HepG2 (cell line): ENCODE data around the gene CYP2J2. TPM values are rescaled to one million over a fixed set of nuclear protein-coding genes. Genes with fewer than 3 reads are reported as not detected.

ENCODE experiments used
- BCLAF1 ChIP-seq: fragments of 450-650 bp; IDR thresholded peaks from 2 replicates; pipeline ENCODE4 v1.6.1; 2017; ENCODE audit warnings: mild to moderate bottlenecking
- SNAPC2 ChIP-seq: sonication (generic); formaldehyde crosslinking; IDR thresholded peaks from 2 replicates; pipeline ENCODE4 v1.8.1; 2022; ENCODE audit warnings: mild to moderate bottlenecking, missing genetic modification reagents
- SNAPC4 ChIP-seq: sonication (generic); formaldehyde crosslinking; IDR thresholded peaks from 2 replicates; pipeline ENCODE4 v1.4.0; 2020; ENCODE audit warnings: mild to moderate bottlenecking, missing genetic modification reagents
- TMF1 ChIP-seq: sonication (generic); formaldehyde crosslinking; IDR thresholded peaks from 2 replicates; pipeline ENCODE4 v1.8.1; 2022; ENCODE audit warnings: low read depth, missing genetic modification reagents
- ZBTB42 ChIP-seq: sonication (generic); formaldehyde crosslinking; IDR thresholded peaks from 2 replicates; pipeline ENCODE4 v1.5.0; 2020; ENCODE audit warnings: mild to moderate bottlenecking, missing genetic modification reagents
- ZBTB7B ChIP-seq: sonication (generic); formaldehyde crosslinking; IDR thresholded peaks from 2 replicates; pipeline ENCODE4 v1.4.0; 2020; ENCODE audit warnings: missing genetic modification reagents
- ZC3H13 ChIP-seq: sonication (generic); formaldehyde crosslinking; IDR thresholded peaks from 2 replicates; pipeline ENCODE4 v1.8.1; 2023; ENCODE audit warnings: mild to moderate bottlenecking, missing genetic modification reagents, moderate library complexity
- ZNF740 ChIP-seq: sonication (generic); formaldehyde crosslinking; IDR thresholded peaks from 2 replicates; pipeline ENCODE4 v1.4.0; 2020; ENCODE audit warnings: missing genetic modification reagents
- ZNF780A ChIP-seq: sonication (generic); formaldehyde crosslinking; IDR thresholded peaks from 2 replicates; pipeline ENCODE4 v1.8.0; 2022; ENCODE audit warnings: mild to moderate bottlenecking, missing genetic modification reagents, moderate library complexity
- polyA plus RNA-seq, 8 experiments: library from polyadenylated mRNA; depleted of rRNA in 3 of 8; stranded (reverse) in 7 of 8; unstranded in 1 of 8; fragments of >200 nt; fragmentation: Illumina TruSeq in 4 of 8; extraction: Trizol in 4 of 8; gene quantifications; 2 replicates each; pipeline versions ENCODE4 v1.2.1 to v1.2.3, GENCODE V29; 2011 to 2016; ENCODE audit warnings: low read depth in 4 of 8, missing spikeins in 1 of 8, mixed read lengths in 1 of 8; ENCODE audit not compliant: insufficient read depth in 1 of 8
- total RNA-seq, 5 experiments: library from RNA; depleted of rRNA; stranded (reverse); fragments of >200 nt; fragmentation: Illumina TruSeq; extraction: Trizol; gene quantifications; 2 replicates each; pipeline ENCODE4 v1.2.3, GENCODE V29; 2016; ENCODE audit warnings: low read depth in 1 of 5
- TF ChIP-seq, protein P1 (sequence below): sonication (generic); formaldehyde crosslinking; IDR thresholded peaks from 2 replicates; pipeline ENCODE4 v1.8.0; 2022; ENCODE audit warnings: missing genetic modification reagents, mild to moderate bottlenecking, moderate library complexity, borderline replicate concordance
- TF ChIP-seq, protein P2 (sequence below): sonication (generic); formaldehyde crosslinking; IDR thresholded peaks from 2 replicates; pipeline ENCODE4 v1.4.0; 2020; ENCODE audit warnings: missing genetic modification reagents
- TF ChIP-seq, protein P3 (sequence below): sonication (generic); formaldehyde crosslinking; IDR thresholded peaks from 2 replicates; pipeline ENCODE4 v1.5.0; 2020; ENCODE audit warnings: missing genetic modification reagents

The CYP2J2 gene
- total and polyA plus RNA-seq, 2 of the 13 experiments (the other 11 are each of a cell fraction or from before 2014, with no cell fraction given), result 2.1 to 5.9 TPM

DNA sequence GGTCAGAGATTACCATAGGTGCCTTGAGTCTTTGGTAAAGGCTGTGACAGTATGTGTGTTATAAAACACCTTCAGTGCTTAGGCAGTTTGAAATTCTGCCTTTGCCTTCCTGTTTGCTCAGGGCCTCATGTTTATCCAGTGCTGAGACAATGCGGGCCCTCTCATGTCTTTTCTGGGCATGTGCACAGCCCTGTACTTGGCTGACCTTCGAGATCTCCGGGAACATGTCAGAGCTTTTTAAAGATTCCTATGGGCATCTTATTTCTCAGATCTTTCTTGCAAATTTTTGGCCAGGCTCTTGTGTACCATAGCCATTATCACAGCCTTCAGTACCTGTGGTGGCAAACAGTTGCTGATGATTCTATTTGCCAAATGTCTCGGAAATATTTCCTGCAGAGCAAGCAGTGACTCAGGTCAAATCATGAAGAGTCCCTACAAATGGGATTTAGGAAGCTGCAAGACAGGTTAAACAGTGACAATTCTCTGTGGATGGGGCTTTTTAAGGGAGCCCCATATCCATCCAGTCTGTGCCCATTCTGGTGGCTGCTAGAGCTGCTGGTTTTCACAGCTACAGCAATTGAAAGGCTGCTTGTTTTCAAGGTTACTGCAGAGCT is 69.7 kb downstream of the CYP2J2 start (continued):
- TF ChIP-seq SNAPC4 (no peak), BCLAF1 (no peak), ZNF780A (CRISPR knock-in tag) (no peak), TMF1 (CRISPR knock-in tag) (no peak), ZBTB42 (CRISPR knock-in tag) (no peak), ZBTB7B (CRISPR knock-in tag) (no peak), ZNF740 (CRISPR knock-in tag) (no peak), ZC3H13 (no peak), SNAPC2 (0 out of 2 replicates have a peak, but pooled peaks have one; percentile 54)
- TF ChIP-seq, protein P1, sequence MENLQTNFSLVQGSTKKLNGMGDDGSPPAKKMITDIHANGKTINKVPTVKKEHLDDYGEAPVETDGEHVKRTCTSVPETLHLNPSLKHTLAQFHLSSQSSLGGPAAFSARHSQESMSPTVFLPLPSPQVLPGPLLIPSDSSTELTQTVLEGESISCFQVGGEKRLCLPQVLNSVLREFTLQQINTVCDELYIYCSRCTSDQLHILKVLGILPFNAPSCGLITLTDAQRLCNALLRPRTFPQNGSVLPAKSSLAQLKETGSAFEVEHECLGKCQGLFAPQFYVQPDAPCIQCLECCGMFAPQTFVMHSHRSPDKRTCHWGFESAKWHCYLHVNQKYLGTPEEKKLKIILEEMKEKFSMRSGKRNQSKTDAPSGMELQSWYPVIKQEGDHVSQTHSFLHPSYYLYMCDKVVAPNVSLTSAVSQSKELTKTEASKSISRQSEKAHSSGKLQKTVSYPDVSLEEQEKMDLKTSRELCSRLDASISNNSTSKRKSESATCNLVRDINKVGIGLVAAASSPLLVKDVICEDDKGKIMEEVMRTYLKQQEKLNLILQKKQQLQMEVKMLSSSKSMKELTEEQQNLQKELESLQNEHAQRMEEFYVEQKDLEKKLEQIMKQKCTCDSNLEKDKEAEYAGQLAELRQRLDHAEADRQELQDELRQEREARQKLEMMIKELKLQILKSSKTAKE (CRISPR knock-in tag), result no peak
- TF ChIP-seq, protein P2, sequence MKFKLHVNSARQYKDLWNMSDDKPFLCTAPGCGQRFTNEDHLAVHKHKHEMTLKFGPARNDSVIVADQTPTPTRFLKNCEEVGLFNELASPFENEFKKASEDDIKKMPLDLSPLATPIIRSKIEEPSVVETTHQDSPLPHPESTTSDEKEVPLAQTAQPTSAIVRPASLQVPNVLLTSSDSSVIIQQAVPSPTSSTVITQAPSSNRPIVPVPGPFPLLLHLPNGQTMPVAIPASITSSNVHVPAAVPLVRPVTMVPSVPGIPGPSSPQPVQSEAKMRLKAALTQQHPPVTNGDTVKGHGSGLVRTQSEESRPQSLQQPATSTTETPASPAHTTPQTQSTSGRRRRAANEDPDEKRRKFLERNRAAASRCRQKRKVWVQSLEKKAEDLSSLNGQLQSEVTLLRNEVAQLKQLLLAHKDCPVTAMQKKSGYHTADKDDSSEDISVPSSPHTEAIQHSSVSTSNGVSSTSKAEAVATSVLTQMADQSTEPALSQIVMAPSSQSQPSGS (CRISPR knock-in tag), result peak; percentile 53; the same call in 1 of the 2 replicates
- TF ChIP-seq, protein P3, sequence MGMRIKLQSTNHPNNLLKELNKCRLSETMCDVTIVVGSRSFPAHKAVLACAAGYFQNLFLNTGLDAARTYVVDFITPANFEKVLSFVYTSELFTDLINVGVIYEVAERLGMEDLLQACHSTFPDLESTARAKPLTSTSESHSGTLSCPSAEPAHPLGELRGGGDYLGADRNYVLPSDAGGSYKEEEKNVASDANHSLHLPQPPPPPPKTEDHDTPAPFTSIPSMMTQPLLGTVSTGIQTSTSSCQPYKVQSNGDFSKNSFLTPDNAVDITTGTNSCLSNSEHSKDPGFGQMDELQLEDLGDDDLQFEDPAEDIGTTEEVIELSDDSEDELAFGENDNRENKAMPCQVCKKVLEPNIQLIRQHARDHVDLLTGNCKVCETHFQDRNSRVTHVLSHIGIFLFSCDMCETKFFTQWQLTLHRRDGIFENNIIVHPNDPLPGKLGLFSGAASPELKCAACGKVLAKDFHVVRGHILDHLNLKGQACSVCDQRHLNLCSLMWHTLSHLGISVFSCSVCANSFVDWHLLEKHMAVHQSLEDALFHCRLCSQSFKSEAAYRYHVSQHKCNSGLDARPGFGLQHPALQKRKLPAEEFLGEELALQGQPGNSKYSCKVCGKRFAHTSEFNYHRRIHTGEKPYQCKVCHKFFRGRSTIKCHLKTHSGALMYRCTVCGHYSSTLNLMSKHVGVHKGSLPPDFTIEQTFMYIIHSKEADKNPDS (CRISPR knock-in tag), result no peak
